K562 (cell line): ENCODE measurements around the gene CNOT6L. TPM values are rescaled to one million over a fixed set of nuclear protein-coding genes. Genes with fewer than 3 reads are reported as not detected.

ENCODE experiments used
- BCLAF1 ChIP-seq, 2 experiments: fragments of 450-650 bp in 1 of 2; IDR thresholded peaks; 2 replicates each; pipeline ENCODE4 v1.6.1; 2011 to 2017; ENCODE audit warnings: low read depth in 2 of 2, antibody characterized with exemption in 1 of 2, borderline replicate concordance in 1 of 2, low read length in 1 of 2, mild to moderate bottlenecking in 1 of 2, mixed read lengths in 1 of 2; ENCODE audit not compliant: control insufficient read depth in 1 of 2
- CUX1 ChIP-seq: fragments of 200-800 bp; sonication (Bioruptor generic); IDR thresholded peaks from 2 replicates; pipeline ENCODE4 v1.6.1; 2016; ENCODE audit warnings: missing genetic modification characterization, missing compliant biosample characterization
- ELK3 ChIP-seq: fragments of 450-650 bp; formaldehyde crosslinking; IDR thresholded peaks from 2 replicates; pipeline ENCODE4 v1.4.0; 2020; ENCODE audit warnings: mild to moderate bottlenecking
- ETV6 ChIP-seq, 3 experiments: fragments of 150-350 bp in 1 of 3; sonication (generic) in 1 of 3; formaldehyde crosslinking in 1 of 3; IDR thresholded peaks; 2 replicates each; pipeline versions ENCODE4 v1.6.1 to v1.8.0; 2014 to 2022; ENCODE audit warnings: borderline replicate concordance in 2 of 3, low read depth in 2 of 3, antibody characterized with exemption in 1 of 3, low read length in 1 of 3, mild to moderate bottlenecking in 1 of 3, missing genetic modification reagents in 1 of 3
- ZNF395 ChIP-seq: fragments of 200-800 bp; sonication (Bioruptor generic); IDR thresholded peaks from 2 replicates; pipeline ENCODE4 v1.6.1; 2017; ENCODE audit warnings: missing genetic modification characterization, missing compliant biosample characterization
- polyA plus RNA-seq, 8 experiments: library from polyadenylated mRNA; depleted of rRNA in 4 of 8; stranded (reverse) in 5 of 8; unstranded in 3 of 8; fragments of >200 nt; fragmentation: Nextera tagmentation in 2 of 8; fragmentation: Illumina TruSeq in 1 of 8; extraction: Ambion mirVana in 2 of 8; extraction: Trizol in 1 of 8; gene quantifications; 2 replicates each; pipeline versions ENCODE4 v1.2.1 to v1.2.3, GENCODE V29; 2011 to 2014; ENCODE audit warnings: inconsistent platforms in 1 of 8, missing spikeins in 1 of 8
- total RNA-seq, 7 experiments: library from RNA; depleted of rRNA in 6 of 7; stranded (reverse); fragments of >200 nt in 6 of 7; fragmentation: Illumina TruSeq in 2 of 7; extraction: Trizol in 2 of 7; gene quantifications; 2 replicates each; pipeline versions ENCODE4 v1.2.1 to v1.2.3, GENCODE V29; 2011 to 2021; ENCODE audit warnings: low replicate concordance in 1 of 7

CNOT6L gene
- total and polyA plus RNA-seq, 9 of the 15 experiments (the other 6 are each of a cell fraction or from before 2014, with no cell fraction given): 3.7 to 27.9 (median 6.5) TPM

- no peak for TF ChIP-seq ELK3
- no peak for TF ChIP-seq ETV6 (IDR thresholded peaks at IDR 0.05; ENCODE audit: borderline replicate concordance in 1 of 2, low read depth in 2 of 2, low read length in 1 of 2)
- TF ChIP-seq ETV6 (CRISPR knock-in tag; IDR thresholded peaks at IDR 0.05; ENCODE audit: borderline replicate concordance): no peak
- no peak for TF ChIP-seq BCLAF1 (IDR thresholded peaks at IDR 0.05; ENCODE audit: borderline replicate concordance in 1 of 2, control insufficient read depth in 1 of 2, low read depth in 2 of 2, low read length in 1 of 2)
- TF ChIP-seq ZNF395 (CRISPR knock-in tag): no peak
- no peak for TF ChIP-seq CUX1 (CRISPR knock-in tag)
These were observed 57.6 kb downstream of the CNOT6L start (continued) for GRCh38 chr4:77761595-77761994.
